RWPE1 (cell line): ENCODE results near the gene LRRK2.
"Not testable (repeated sequence)": the region's sequence is repeated elsewhere in the genome, so short reads cannot be mapped to it uniquely, and the experiment has no call there.

Experiments
- CTCF ChIA-PET: fragments of 350-600 bp; sonication (Branson Sonifier 250); formaldehyde crosslinking; extraction: SDS; loops from one replicate; lab custom pipeline; 2021; lab: Yijun Ruan, JAX
- POLR2A ChIA-PET: fragments of 400-600 bp; formaldehyde crosslinking; extraction: SDS; loops from one replicate; lab custom pipeline; 2020; ENCODE audit warnings: antibody characterized with exemption; ENCODE audit not compliant: low non-redundant PET; lab: Yijun Ruan, JAX
- DNase-seq: peaks from one replicate; pipeline ENCODE4 v3.0.0; 2012; ENCODE audit warnings: low spot score
- H3K27ac ChIP-seq: fragments of 450-650 bp; 2 replicates; pipeline ENCODE4 v1.5.1; 2017
- CTCF ChIP-seq: fragments of 450-650 bp; conservative IDR thresholded peaks from 2 replicates; pipeline ENCODE4 v1.5.1; 2017; ENCODE audit warnings: low read depth, mild to moderate bottlenecking

LRRK2 gene

GRCh38 chr12:40238266-40238902, 13.6 kb downstream of the LRRK2 start:
- no peak for TF ChIP-seq CTCF
- CTCF ChIA-PET, result no interaction called here
- POLR2A ChIA-PET, result no interaction called here

GRCh38 chr12:40238979-40239378, 14.2 kb downstream of the LRRK2 start:
- no peak for TF ChIP-seq CTCF
- DNase-seq, result no peak
- ChIA-PET POLR2A (no interaction called here), CTCF (no interaction called here)
- H3K27ac ChIP-seq, result no peak overlapping the region

More at GRCh38 chr12:40238266-40238902, 13.6 kb downstream of the LRRK2 start:
- H3K27ac ChIP-seq, result no peak overlapping the region
- DNase-seq, result no peak

- TF ChIP-seq CTCF, result no peak
- H3K27ac ChIP-seq, result no peak overlapping the region
- CTCF ChIA-PET, result interaction anchor here (0.6 kb wide), 1 partner anchor 34 kb away, joined by 4 read pairs; no protein-coding TSS in a partner anchor
- POLR2A ChIA-PET, result no interaction called here
- no peak for DNase-seq
These were observed 16.0 kb downstream of the LRRK2 start for GRCh38 chr12:40240779-40241178.

GRCh38 chr12:40241741-40242140, 16.9 kb downstream of the LRRK2 start:
- no peak for DNase-seq
- CTCF ChIA-PET, result no interaction called here
- TF ChIP-seq CTCF, result no peak
- H3K27ac ChIP-seq, result no peak overlapping the region
- POLR2A ChIA-PET, result no interaction called here

- POLR2A ChIA-PET, DNase-seq, H3K27ac ChIP-seq: not testable (repeated sequence)
- CTCF ChIA-PET, result interaction anchor here (1.2 kb wide), 1 partner anchor 486 kb away, joined by 5 read pairs; no protein-coding TSS in a partner anchor
These were observed 19.8 kb downstream of the LRRK2 start for GRCh38 chr12:40244526-40245156.

GRCh38 chr12:40248034-40248433, 23.2 kb downstream of the LRRK2 start:
- DNase-seq, result no peak
- TF ChIP-seq CTCF, result no peak
- H3K27ac ChIP-seq, result no peak overlapping the region
- ChIA-PET POLR2A (no interaction called here), CTCF (no interaction called here)
